NCI-H2029 (cell line): ENCODE measurements around the gene C6orf15.
"Not testable (repeated sequence)": the region's sequence is repeated elsewhere in the genome, so short reads cannot be mapped to it uniquely, and the experiment has no call there.

ENCODE experiments used
- DNase-seq: peaks from one replicate; lab custom pipeline; 2025; lab: John Stamatoyannopoulos, UW

Gene C6orf15

GRCh38 chr6:31067891-31068668, 44.3 kb downstream of the C6orf15 start:
- not testable (repeated sequence) for DNase-seq

GRCh38 chr6:31067028-31067427, 45.3 kb downstream of the C6orf15 start:
- not testable (repeated sequence) for DNase-seq

GRCh38 chr6:31065556-31065955, 46.8 kb downstream of the C6orf15 start:
- DNase-seq = no peak

- DNase-seq = no peak
These were observed 48.4 kb downstream of the C6orf15 start for GRCh38 chr6:31063906-31064435.
